Measurements from ENCODE around the gene NOSTRIN. TPM values are rescaled to one million over a fixed set of nuclear protein-coding genes. Genes with fewer than 3 reads are reported as not detected.

The NOSTRIN gene
- total and polyA plus RNA-seq, 5 donors: 21.2 to 33.2 (median 26.5) TPM

- Histone ChIP-seq H3K4me3 (ENCODE audit: low read length) (no peak overlapping the region), H3K4me1 (ENCODE audit: control insufficient read depth, insufficient read depth, low read length) (no peaks in the 10 kb centered on the region), H3K9me3 (ENCODE audit: control insufficient read depth, low read length) (no peaks in the 10 kb centered on the region), H3K27ac (ENCODE audit: low read length) (no peak overlapping the region), H3K27me3 (ENCODE audit: control insufficient read depth, insufficient read depth) (no peaks in the 10 kb centered on the region)
- 100% methylated on average over 1 of the region's 1 CpG for WGBS
- ATAC-seq (no peak), DNase-seq (no peak)
- intact Hi-C loops (cut with DNase I): loop anchor here in 2 of 4 donors (5.0 to 10.0 kb wide), 3 partner anchors 80 to 150 kb away; no protein-coding TSS in a partner anchor
These were observed 29.7 kb upstream of the NOSTRIN start for GRCh38 chr2:168772704-168773103.

GRCh38 chr2:168773128-168773527, 29.3 kb upstream of the NOSTRIN start:
- ATAC-seq (no peak), DNase-seq (no peak)
- no peaks in the 10 kb centered on the region for H3K27me3 ChIP-seq (ENCODE audit: control insufficient read depth, insufficient read depth)
- H3K9me3 ChIP-seq (ENCODE audit: control insufficient read depth, low read length): no peaks in the 10 kb centered on the region
- 81% methylated on average over 2 of the region's 2 CpGs for WGBS
- intact Hi-C loops (cut with DNase I): loop anchor here in 2 of 4 donors (5.0 to 10.0 kb wide), 3 partner anchors 79 to 149 kb away; no protein-coding TSS in a partner anchor
- no peaks in the 10 kb centered on the region for H3K4me1 ChIP-seq (ENCODE audit: control insufficient read depth, insufficient read depth, low read length)
- H3K27ac ChIP-seq (ENCODE audit: low read length): peak overlapping the region; percentile 4
- no peak overlapping the region for H3K4me3 ChIP-seq (ENCODE audit: low read length)

GRCh38 chr2:168773719-168774521, 28.5 kb upstream of the NOSTRIN start:
- Histone ChIP-seq H3K27ac (ENCODE audit: low read length) (peak overlapping the region; percentile 4), H3K27me3 (ENCODE audit: control insufficient read depth, insufficient read depth) (no peaks in the 10 kb centered on the region), H3K9me3 (ENCODE audit: control insufficient read depth, low read length) (no peaks in the 10 kb centered on the region), H3K4me1 (ENCODE audit: control insufficient read depth, insufficient read depth, low read length) (no peaks in the 10 kb centered on the region), H3K4me3 (ENCODE audit: low read length) (no peak overlapping the region)
- ATAC-seq (peak; percentile 88 to 90), DNase-seq (peak; percentile 53 to 83 (median 81))
- intact Hi-C loops (cut with DNase I): loop anchor here in 2 of 4 donors (5.0 to 10.0 kb wide), 3 partner anchors 78 to 148 kb away; no protein-coding TSS in a partner anchor
- WGBS: 45% methylated on average over 9 of the region's 9 CpGs

- Histone ChIP-seq H3K4me1 (ENCODE audit: control insufficient read depth, insufficient read depth, low read length) (no peaks in the 10 kb centered on the region), H3K9me3 (ENCODE audit: control insufficient read depth, low read length) (no peaks in the 10 kb centered on the region), H3K27me3 (ENCODE audit: control insufficient read depth, insufficient read depth) (no peaks in the 10 kb centered on the region), H3K4me3 (ENCODE audit: low read length) (no peak overlapping the region), H3K27ac (ENCODE audit: low read length) (no peak overlapping the region)
- DNase-seq (no peak), ATAC-seq (no peak)
- intact Hi-C loops (cut with DNase I): loop anchor here in 1 of 4 donors (10.0 kb wide), 1 partner anchor 139 kb away; no protein-coding TSS in a partner anchor
- 0% methylated on average over 1 of the region's 1 CpG for WGBS
These were observed 26.6 kb upstream of the NOSTRIN start for GRCh38 chr2:168775837-168776236.

GRCh38 chr2:168780669-168781071, 21.8 kb upstream of the NOSTRIN start:
- no peak for DNase-seq
- Histone ChIP-seq H3K4me3 (ENCODE audit: low read length) (no peak overlapping the region), H3K27me3 (ENCODE audit: control insufficient read depth, insufficient read depth) (no peaks in the 10 kb centered on the region), H3K9me3 (ENCODE audit: control insufficient read depth, low read length) (no peaks in the 10 kb centered on the region), H3K4me1 (ENCODE audit: control insufficient read depth, insufficient read depth, low read length) (no peaks in the 10 kb centered on the region), H3K27ac (ENCODE audit: low read length) (no peak overlapping the region)
- intact Hi-C loops (cut with DNase I): loop anchor here in 1 of 4 donors (10.0 kb wide), 1 partner anchor 64 kb away; no protein-coding TSS in a partner anchor
- 60% methylated on average over 1 of the region's 1 CpG for WGBS
- ATAC-seq: peak; percentile 47 to 76

GRCh38 chr2:168781191-168781817, 21.1 kb upstream of the NOSTRIN start:
- Histone ChIP-seq H3K27me3 (ENCODE audit: control insufficient read depth, insufficient read depth) (no peaks in the 10 kb centered on the region), H3K9me3 (ENCODE audit: control insufficient read depth, low read length) (no peaks in the 10 kb centered on the region), H3K4me3 (ENCODE audit: low read length) (no peak overlapping the region), H3K27ac (ENCODE audit: low read length) (no peak overlapping the region), H3K4me1 (ENCODE audit: control insufficient read depth, insufficient read depth, low read length) (no peaks in the 10 kb centered on the region)
- ATAC-seq (no peak), DNase-seq (no peak)
- 92% methylated on average over 2 of the region's 2 CpGs for WGBS
- intact Hi-C loops (cut with DNase I): loop anchor here in 1 of 4 donors (10.0 kb wide), 1 partner anchor 63 kb away; no protein-coding TSS in a partner anchor

GRCh38 chr2:168782271-168782670, 20.2 kb upstream of the NOSTRIN start:
- Histone ChIP-seq H3K4me1 (ENCODE audit: control insufficient read depth, insufficient read depth, low read length) (no peaks in the 10 kb centered on the region), H3K27me3 (ENCODE audit: control insufficient read depth, insufficient read depth) (no peaks in the 10 kb centered on the region), H3K4me3 (ENCODE audit: low read length) (no peak overlapping the region), H3K27ac (ENCODE audit: low read length) (no peak overlapping the region), H3K9me3 (ENCODE audit: control insufficient read depth, low read length) (no peaks in the 10 kb centered on the region)
- DNase-seq (no peak), ATAC-seq (no peak)
- intact Hi-C loops (cut with DNase I): loop anchor here in 1 of 4 donors (10.0 kb wide), 1 partner anchor 63 kb away; no protein-coding TSS in a partner anchor
- 96% methylated on average over 4 of the region's 4 CpGs for WGBS

GRCh38 chr2:168784993-168785392, 17.4 kb upstream of the NOSTRIN start:
- H3K27ac ChIP-seq (ENCODE audit: low read length): no peak overlapping the region
- ATAC-seq (peak in 1 of 2 donors; percentile 36), DNase-seq (no peak)
- H3K4me1 ChIP-seq (ENCODE audit: control insufficient read depth, insufficient read depth, low read length): no peaks in the 10 kb centered on the region
- no peaks in the 10 kb centered on the region for H3K9me3 ChIP-seq (ENCODE audit: control insufficient read depth, low read length)
- H3K27me3 ChIP-seq (ENCODE audit: control insufficient read depth, insufficient read depth): no peaks in the 10 kb centered on the region
- 83% methylated on average over 3 of the region's 3 CpGs for WGBS
- H3K4me3 ChIP-seq (ENCODE audit: low read length): no peak overlapping the region
- intact Hi-C loops (cut with DNase I): loop anchor here in 1 of 4 donors (10.0 kb wide), 1 partner anchor 60 kb away; no protein-coding TSS in a partner anchor

- no peak for DNase-seq
- Histone ChIP-seq H3K9me3 (ENCODE audit: control insufficient read depth, low read length) (no peaks in the 10 kb centered on the region), H3K4me1 (ENCODE audit: control insufficient read depth, insufficient read depth, low read length) (peaks cover 1% of the 10 kb centered on the region), H3K27me3 (ENCODE audit: control insufficient read depth, insufficient read depth) (no peaks in the 10 kb centered on the region), H3K27ac (ENCODE audit: low read length) (no peak overlapping the region), H3K4me3 (ENCODE audit: low read length) (no peak overlapping the region)
- intact Hi-C loops (cut with DNase I): loop anchor here in 1 of 4 donors (10.0 kb wide), 1 partner anchor 58 kb away; no protein-coding TSS in a partner anchor
- 95% methylated on average over 3 of the region's 3 CpGs for WGBS
- no peak for ATAC-seq
These were observed 15.2 kb upstream of the NOSTRIN start for GRCh38 chr2:168787098-168787781.

GRCh38 chr2:168787782-168788376, 14.6 kb upstream of the NOSTRIN start:
- Histone ChIP-seq H3K9me3 (ENCODE audit: control insufficient read depth, low read length) (no peaks in the 10 kb centered on the region), H3K27me3 (ENCODE audit: control insufficient read depth, insufficient read depth) (no peaks in the 10 kb centered on the region), H3K4me1 (ENCODE audit: control insufficient read depth, insufficient read depth, low read length) (peaks cover 1% of the 10 kb centered on the region), H3K27ac (ENCODE audit: low read length) (no peak overlapping the region), H3K4me3 (ENCODE audit: low read length) (no peak overlapping the region)
- ATAC-seq (no peak), DNase-seq (no peak)
- 93% methylated on average over 1 of the region's 1 CpG for WGBS
- intact Hi-C loops (cut with DNase I): loop anchor here in 1 of 4 donors (10.0 kb wide), 1 partner anchor 57 kb away; no protein-coding TSS in a partner anchor

All from right cardiac atrium (tissue), 5 donors.